H9 (cell line): ENCODE measurements around the gene PARD6G. TPM values are rescaled to one million over a fixed set of nuclear protein-coding genes. Genes with fewer than 3 reads are reported as not detected.

ENCODE experiments used
- DNase-seq: peaks from one replicate; pipeline ENCODE4 v3.0.0-alpha.2; 2017
- H2AFZ ChIP-seq: one replicate; pipeline ENCODE4 v1.6.1; 2013; ENCODE audit warnings: mild to moderate bottlenecking, low read length, control low read depth, moderate library complexity
- H2AK5ac ChIP-seq: 2 replicates; pipeline ENCODE4 v1.6.1; 2013; ENCODE audit warnings: low read length, control low read depth, mixed read lengths; ENCODE audit not compliant: insufficient read length
- H2BK120ac ChIP-seq: one replicate; pipeline ENCODE4 v1.6.1; 2013; ENCODE audit warnings: low read depth, mild to moderate bottlenecking, low read length, control low read depth, inconsistent platforms; ENCODE audit not compliant: poor library complexity, severe bottlenecking
- H2BK12ac ChIP-seq: 2 replicates; pipeline ENCODE4 v1.6.1; 2013; ENCODE audit warnings: low read length, control low read depth, mixed read lengths, low read depth; ENCODE audit not compliant: insufficient read length
- H2BK15ac ChIP-seq: 2 replicates; pipeline ENCODE4 v1.6.1; 2013; ENCODE audit warnings: low read depth, low read length, control low read depth
- H2BK20ac ChIP-seq: one replicate; pipeline ENCODE4 v1.6.1; 2013; ENCODE audit warnings: low read depth, mild to moderate bottlenecking, low read length, control low read depth, inconsistent platforms; ENCODE audit not compliant: poor library complexity, severe bottlenecking
- H2BK5ac ChIP-seq: 2 replicates; pipeline ENCODE4 v1.6.1; 2013; ENCODE audit warnings: low read length, control low read depth, mixed read lengths; ENCODE audit not compliant: insufficient read length
- H3K14ac ChIP-seq: 2 replicates; pipeline ENCODE4 v1.6.1; 2013; ENCODE audit warnings: low read length, control low read depth; ENCODE audit not compliant: insufficient read depth
- H3K18ac ChIP-seq: 2 replicates; pipeline ENCODE4 v1.6.1; 2013; ENCODE audit warnings: low read depth, mild to moderate bottlenecking, mixed read lengths, low read length, control low read depth; ENCODE audit not compliant: insufficient read length
- H3K23ac ChIP-seq: 2 replicates; pipeline ENCODE4 v1.6.1; 2013; ENCODE audit warnings: low read length, control low read depth, mixed read lengths, low read depth; ENCODE audit not compliant: insufficient read length
- H3K23me2 ChIP-seq: 2 replicates; pipeline ENCODE4 v1.6.1; 2013; ENCODE audit warnings: low read depth, mild to moderate bottlenecking, mixed read lengths, low read length, control low read depth; ENCODE audit not compliant: insufficient read length, poor library complexity, severe bottlenecking
- H3K27ac ChIP-seq: 2 replicates; pipeline ENCODE4 v1.5.1; 2013; ENCODE audit warnings: low read length, control low read depth, mixed read lengths, low read depth; ENCODE audit not compliant: insufficient read length
- H3K27me3 ChIP-seq: 2 replicates; pipeline ENCODE4 v1.6.1; 2013; ENCODE audit warnings: low read length, control low read depth, inconsistent platforms; ENCODE audit not compliant: insufficient read depth
- H3K4ac ChIP-seq: 2 replicates; pipeline ENCODE4 v1.6.1; 2013; ENCODE audit warnings: low read depth, mild to moderate bottlenecking, control low read depth, inconsistent platforms, low read length, moderate library complexity
- H3K4me1 ChIP-seq: 2 replicates; pipeline ENCODE4 v1.6.1; 2013; ENCODE audit warnings: low read length, control low read depth, inconsistent platforms; ENCODE audit not compliant: insufficient read depth
- H3K4me2 ChIP-seq: 2 replicates; pipeline ENCODE4 v1.6.1; 2013; ENCODE audit warnings: low read length, control low read depth, mixed read lengths; ENCODE audit not compliant: insufficient read length, insufficient read depth
- H3K56ac ChIP-seq: 2 replicates; pipeline ENCODE4 v1.6.1; 2013; ENCODE audit warnings: low read depth, mild to moderate bottlenecking, mixed read lengths, low read length, control low read depth; ENCODE audit not compliant: insufficient read length
- H3K79me1 ChIP-seq: 2 replicates; pipeline ENCODE4 v1.6.1; 2013; ENCODE audit warnings: low read depth, mild to moderate bottlenecking, moderate library complexity, low read length, control low read depth, inconsistent platforms; ENCODE audit not compliant: insufficient read depth, poor library complexity, severe bottlenecking
- H3K79me2 ChIP-seq: 2 replicates; pipeline ENCODE4 v1.6.1; 2013; ENCODE audit warnings: low read length, control low read depth, inconsistent platforms; ENCODE audit not compliant: insufficient read depth
- H3K9ac ChIP-seq: 2 replicates; pipeline ENCODE4 v1.6.1; 2013; ENCODE audit warnings: low read length, control low read depth, mixed read lengths; ENCODE audit not compliant: insufficient read length; ENCODE audit errors: extremely low read depth
- H3K9me3 ChIP-seq: one replicate; pipeline ENCODE4 v1.6.1; 2013; ENCODE audit warnings: low read depth, low read length, inconsistent platforms; ENCODE audit not compliant: control insufficient read depth
- H3T11ph ChIP-seq: one replicate; pipeline ENCODE4 v1.6.1; 2013; ENCODE audit warnings: mild to moderate bottlenecking, low read length, control low read depth, inconsistent platforms
- H4K20me1 ChIP-seq: one replicate; pipeline ENCODE4 v1.6.1; 2013; ENCODE audit not compliant: control insufficient read depth, insufficient read length, insufficient read depth
- H4K5ac ChIP-seq: 2 replicates; pipeline ENCODE4 v1.6.1; 2013; ENCODE audit warnings: low read depth, mild to moderate bottlenecking, mixed read lengths, low read length, control low read depth; ENCODE audit not compliant: insufficient read length
- H4K8ac ChIP-seq: replicated peaks from 2 replicates; pipeline ENCODE4 v1.6.1; 2013; ENCODE audit warnings: low read length, control low read depth, mixed read lengths, low read depth; ENCODE audit not compliant: insufficient read length
- H4K91ac ChIP-seq: 2 replicates; pipeline ENCODE4 v1.6.1; 2013; ENCODE audit warnings: low read depth, mild to moderate bottlenecking, moderate library complexity, mixed read lengths, low read length, control low read depth; ENCODE audit not compliant: insufficient read length
- H3K27ac Mint-ChIP-seq, 3 experiments: 2 replicates in 2 of 3; 3 replicates in 1 of 3; pipeline ENCODE4 v1.8.0; 2020 to 2021; ENCODE audit warnings: mixed read lengths in 3 of 3, mild to moderate bottlenecking in 1 of 3, moderate library complexity in 1 of 3
- H3K27me3 Mint-ChIP-seq: 2 replicates; pipeline ENCODE4 v1.8.0; 2021; ENCODE audit warnings: low read depth, mild to moderate bottlenecking, moderate library complexity, mixed read lengths
- H3K36me3 Mint-ChIP-seq, 3 experiments: 2 replicates in 2 of 3; 3 replicates in 1 of 3; pipeline ENCODE4 v1.8.0; 2020 to 2021; ENCODE audit warnings: low read depth in 3 of 3, mixed read lengths in 3 of 3; ENCODE audit not compliant: insufficient read depth in 1 of 3
- H3K4me1 Mint-ChIP-seq, 2 experiments: 2 replicates each; pipeline ENCODE4 v1.8.0; 2020; ENCODE audit warnings: mixed read lengths in 2 of 2
- H3K4me3 Mint-ChIP-seq, 2 experiments: 2 replicates in 1 of 2; 3 replicates in 1 of 2; pipeline ENCODE4 v1.8.0; 2020 to 2021; ENCODE audit warnings: mild to moderate bottlenecking in 2 of 2, mixed read lengths in 2 of 2, moderate library complexity in 1 of 2
- H3K9me3 Mint-ChIP-seq, 2 experiments: 2 replicates in 1 of 2; 3 replicates in 1 of 2; pipeline ENCODE4 v1.8.0; 2020; ENCODE audit warnings: mild to moderate bottlenecking in 2 of 2, mixed read lengths in 2 of 2, moderate library complexity in 1 of 2
- WGBS: extraction: QIAGEN DNeasy Blood & Tissue Kit; methylation state at CpG from one replicate; pipeline ENCODE4 v1.1.7; 2013; ENCODE audit warnings: missing lambda C conversion rate, low lambda C conversion rate, mixed read lengths; ENCODE audit not compliant: insufficient read length; ENCODE audit errors: extremely low coverage; 5-methylcytosine and 5-hydroxymethylcytosine counted together
- total RNA-seq: library from RNA; stranded (reverse); gene quantifications from 2 replicates; pipeline ENCODE4 v1.2.1, GENCODE V29; 2021
- TF ChIP-seq, protein P1 (sequence below): fragments of 200-600 bp; sonication (generic); conservative IDR thresholded peaks from 3 replicates; pipeline ENCODE4 v1.8.0; 2021; ENCODE audit warnings: antibody characterized with exemption, mild to moderate bottlenecking

Gene PARD6G
- total RNA-seq, 1 experiment from 2014 or later: 11.2 TPM

GRCh38 chr18:80135136-80135535, 112.2 kb downstream of the PARD6G start:
- H2BK20ac ChIP-seq: no peak overlapping the region
- no peak for DNase-seq
- H3K4me2 ChIP-seq: no peak overlapping the region
- TF ChIP-seq, protein P1, sequence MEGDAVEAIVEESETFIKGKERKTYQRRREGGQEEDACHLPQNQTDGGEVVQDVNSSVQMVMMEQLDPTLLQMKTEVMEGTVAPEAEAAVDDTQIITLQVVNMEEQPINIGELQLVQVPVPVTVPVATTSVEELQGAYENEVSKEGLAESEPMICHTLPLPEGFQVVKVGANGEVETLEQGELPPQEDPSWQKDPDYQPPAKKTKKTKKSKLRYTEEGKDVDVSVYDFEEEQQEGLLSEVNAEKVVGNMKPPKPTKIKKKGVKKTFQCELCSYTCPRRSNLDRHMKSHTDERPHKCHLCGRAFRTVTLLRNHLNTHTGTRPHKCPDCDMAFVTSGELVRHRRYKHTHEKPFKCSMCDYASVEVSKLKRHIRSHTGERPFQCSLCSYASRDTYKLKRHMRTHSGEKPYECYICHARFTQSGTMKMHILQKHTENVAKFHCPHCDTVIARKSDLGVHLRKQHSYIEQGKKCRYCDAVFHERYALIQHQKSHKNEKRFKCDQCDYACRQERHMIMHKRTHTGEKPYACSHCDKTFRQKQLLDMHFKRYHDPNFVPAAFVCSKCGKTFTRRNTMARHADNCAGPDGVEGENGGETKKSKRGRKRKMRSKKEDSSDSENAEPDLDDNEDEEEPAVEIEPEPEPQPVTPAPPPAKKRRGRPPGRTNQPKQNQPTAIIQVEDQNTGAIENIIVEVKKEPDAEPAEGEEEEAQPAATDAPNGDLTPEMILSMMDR: no peak
- H3K27ac ChIP-seq: no peak overlapping the region
- H2AK5ac ChIP-seq: no peak overlapping the region
- no peaks in the 10 kb centered on the region for H3K9me3 ChIP-seq
- H3K27ac Mint-ChIP-seq: no peak overlapping the region
- no peak overlapping the region for H3K23ac ChIP-seq
- peaks cover 4% of the 10 kb centered on the region; the same call in 1 of the 2 replicates for H3K79me2 ChIP-seq
- no CpG with 5 or more reads among the region's 1 CpG for WGBS
- no peaks in the 10 kb centered on the region for H3K4me1 ChIP-seq
- H3K27me3 Mint-ChIP-seq: no peaks in the 10 kb centered on the region
- H3K79me1 ChIP-seq: no peaks in the 10 kb centered on the region
- H4K8ac ChIP-seq: no peak overlapping the region
- no peak overlapping the region for H3K18ac ChIP-seq
- H3K23me2 ChIP-seq: no peaks in the 10 kb centered on the region
- no peak overlapping the region for H2BK5ac ChIP-seq
- H3K36me3 Mint-ChIP-seq: peaks cover 48 to 84% (median 79%) of the 10 kb centered on the region in 3 experiments
- H3K9me3 Mint-ChIP-seq: no peaks in the 10 kb centered on the region
- no peak overlapping the region for H3K4ac ChIP-seq
- no peak overlapping the region for H2AFZ ChIP-seq
- H3K4me3 Mint-ChIP-seq: no peak overlapping the region
- no peaks in the 10 kb centered on the region for H4K20me1 ChIP-seq
- H2BK12ac ChIP-seq: no peak overlapping the region
- no peak overlapping the region for H2BK120ac ChIP-seq
- H3K4me1 Mint-ChIP-seq: peaks cover 21 to 27% of the 10 kb centered on the region in 2 experiments
- H4K5ac ChIP-seq: no peak overlapping the region
- no peak overlapping the region for H4K91ac ChIP-seq
- H3T11ph ChIP-seq: no peak overlapping the region
- no peak overlapping the region for H3K9ac ChIP-seq
- H2BK15ac ChIP-seq: no peak overlapping the region
- H3K56ac ChIP-seq: no peak overlapping the region
- no peaks in the 10 kb centered on the region for H3K27me3 ChIP-seq
- H3K14ac ChIP-seq: no peak overlapping the region
